ENCODE data around the gene PDE1A.

The PDE1A gene

GRCh38 chr2:182220335-182220734, 206.5 kb downstream of the PDE1A start:
- TF ChIP-seq TAF1 (IDR thresholded peaks at IDR 0.05; ENCODE audit: borderline replicate concordance, insufficient read depth, low read length) (no peak), POLR2AphosphoS5 (IDR thresholded peaks at IDR 0.05; ENCODE audit: low read depth, low read length) (no peak), FOXP2 (optimal IDR thresholded peaks at IDR 0.05; ENCODE audit: borderline replicate concordance, extremely low read depth, extremely low read length, insufficient read depth) (no peak), REST (IDR thresholded peaks at IDR 0.05; ENCODE audit: insufficient read depth in 1 of 2, low read depth in 2 of 2, low read length in 2 of 2) (no peak)

- no peak for TF ChIP-seq SIN3A (IDR thresholded peaks at IDR 0.05; ENCODE audit: borderline replicate concordance, insufficient read depth, low read length)
- TF ChIP-seq POLR2AphosphoS5 (IDR thresholded peaks at IDR 0.05; ENCODE audit: low read depth, low read length): no peak
- no peak for TF ChIP-seq FOXP2 (optimal IDR thresholded peaks at IDR 0.05; ENCODE audit: borderline replicate concordance, extremely low read depth, extremely low read length, insufficient read depth)
- TF ChIP-seq REST (IDR thresholded peaks at IDR 0.05; ENCODE audit: insufficient read depth in 1 of 2, low read depth in 2 of 2, low read length in 2 of 2): no peak
- TF ChIP-seq TAF1 (IDR thresholded peaks at IDR 0.05; ENCODE audit: borderline replicate concordance, insufficient read depth, low read length): no peak
Observed at GRCh38 chr2:182210669-182211068, 216.2 kb downstream of the PDE1A start.

- TF ChIP-seq FOXP2 (optimal IDR thresholded peaks at IDR 0.05; ENCODE audit: borderline replicate concordance, extremely low read depth, extremely low read length, insufficient read depth) (no peak), TAF1 (IDR thresholded peaks at IDR 0.05; ENCODE audit: borderline replicate concordance, insufficient read depth, low read length) (no peak), POLR2AphosphoS5 (IDR thresholded peaks at IDR 0.05; ENCODE audit: low read depth, low read length) (no peak), REST (IDR thresholded peaks at IDR 0.05; ENCODE audit: insufficient read depth in 1 of 2, low read depth in 2 of 2, low read length in 2 of 2) (no peak), SIN3A (IDR thresholded peaks at IDR 0.05; ENCODE audit: borderline replicate concordance, insufficient read depth, low read length) (no peak)
Observed at GRCh38 chr2:182208421-182208820, 218.4 kb downstream of the PDE1A start.

GRCh38 chr2:182207049-182207746, 219.6 kb downstream of the PDE1A start:
- TF ChIP-seq REST (IDR thresholded peaks at IDR 0.05; ENCODE audit: insufficient read depth in 1 of 2, low read depth in 2 of 2, low read length in 2 of 2) (no peak), POLR2AphosphoS5 (IDR thresholded peaks at IDR 0.05; ENCODE audit: low read depth, low read length) (no peak), SIN3A (IDR thresholded peaks at IDR 0.05; ENCODE audit: borderline replicate concordance, insufficient read depth, low read length) (no peak), TAF1 (IDR thresholded peaks at IDR 0.05; ENCODE audit: borderline replicate concordance, insufficient read depth, low read length) (no peak), FOXP2 (optimal IDR thresholded peaks at IDR 0.05; ENCODE audit: borderline replicate concordance, extremely low read depth, extremely low read length, insufficient read depth) (no peak)
